ENCODE measurements around the gene ANGPT4.
"Not testable (repeated sequence)": the region's sequence is repeated elsewhere in the genome, so short reads cannot be mapped to it uniquely, and the experiment has no call there.

The ANGPT4 gene

DNA sequence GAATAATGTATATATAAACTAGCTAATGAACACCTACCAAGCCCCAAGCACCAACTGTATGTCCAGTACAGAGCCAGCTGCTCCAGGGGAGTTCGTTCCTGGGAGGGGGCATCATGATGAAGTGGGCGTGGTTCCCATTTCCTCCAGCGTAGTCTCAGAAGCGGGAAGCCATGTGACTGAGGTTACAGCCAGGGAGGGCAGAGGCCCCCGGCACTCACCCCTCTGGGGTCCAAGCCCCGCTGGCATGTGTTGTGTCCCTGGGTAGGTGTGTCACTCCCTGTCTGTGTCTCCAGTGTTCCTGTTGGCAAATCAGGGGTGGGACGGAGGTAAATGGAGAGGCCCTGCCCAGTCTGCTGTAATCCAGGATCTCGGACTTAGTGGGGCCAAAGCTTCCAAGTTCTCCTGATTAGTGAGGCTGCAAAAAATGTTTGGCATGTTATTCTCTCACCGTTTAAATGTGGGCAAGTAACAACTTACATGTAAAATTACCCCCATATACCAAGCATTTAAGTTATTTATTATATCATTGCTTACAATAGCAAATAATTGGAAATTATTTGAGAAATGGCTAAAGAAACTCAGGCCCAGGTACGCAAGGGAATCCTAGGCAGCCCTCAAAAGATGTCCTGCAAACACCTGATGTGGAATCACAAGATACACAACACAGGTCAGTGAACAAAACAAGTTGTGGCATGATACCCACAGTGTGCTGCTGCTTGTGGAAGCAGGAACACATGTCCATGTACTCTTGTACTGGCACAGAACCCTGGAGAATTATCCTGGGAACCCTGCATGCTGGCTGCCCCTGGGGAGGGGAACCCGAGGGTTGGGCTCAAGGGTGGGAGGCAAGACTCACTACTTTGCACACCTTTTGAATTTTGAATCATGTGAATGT is 60.4 kb downstream of the ANGPT4 start:
- no peak overlapping the region for H3K4me3 ChIP-seq (replicated peaks; ENCODE audit: low read depth, low read length)
- H3K27me3 ChIP-seq (replicated peaks; ENCODE audit: control insufficient read depth, insufficient read depth, low read length) = no peaks in the 10 kb centered on the region
- no peaks in the 10 kb centered on the region for H3K36me3 ChIP-seq (ENCODE audit: control insufficient read depth, insufficient read depth, low read length)
- TF ChIP-seq, protein P1, sequence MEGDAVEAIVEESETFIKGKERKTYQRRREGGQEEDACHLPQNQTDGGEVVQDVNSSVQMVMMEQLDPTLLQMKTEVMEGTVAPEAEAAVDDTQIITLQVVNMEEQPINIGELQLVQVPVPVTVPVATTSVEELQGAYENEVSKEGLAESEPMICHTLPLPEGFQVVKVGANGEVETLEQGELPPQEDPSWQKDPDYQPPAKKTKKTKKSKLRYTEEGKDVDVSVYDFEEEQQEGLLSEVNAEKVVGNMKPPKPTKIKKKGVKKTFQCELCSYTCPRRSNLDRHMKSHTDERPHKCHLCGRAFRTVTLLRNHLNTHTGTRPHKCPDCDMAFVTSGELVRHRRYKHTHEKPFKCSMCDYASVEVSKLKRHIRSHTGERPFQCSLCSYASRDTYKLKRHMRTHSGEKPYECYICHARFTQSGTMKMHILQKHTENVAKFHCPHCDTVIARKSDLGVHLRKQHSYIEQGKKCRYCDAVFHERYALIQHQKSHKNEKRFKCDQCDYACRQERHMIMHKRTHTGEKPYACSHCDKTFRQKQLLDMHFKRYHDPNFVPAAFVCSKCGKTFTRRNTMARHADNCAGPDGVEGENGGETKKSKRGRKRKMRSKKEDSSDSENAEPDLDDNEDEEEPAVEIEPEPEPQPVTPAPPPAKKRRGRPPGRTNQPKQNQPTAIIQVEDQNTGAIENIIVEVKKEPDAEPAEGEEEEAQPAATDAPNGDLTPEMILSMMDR (IDR thresholded peaks at IDR 0.05; ENCODE audit: insufficient read depth, low read length, poor library complexity, severe bottlenecking) = no peak
- no peak for DNase-seq (ENCODE audit: extremely low read depth, insufficient read length)

DNA sequence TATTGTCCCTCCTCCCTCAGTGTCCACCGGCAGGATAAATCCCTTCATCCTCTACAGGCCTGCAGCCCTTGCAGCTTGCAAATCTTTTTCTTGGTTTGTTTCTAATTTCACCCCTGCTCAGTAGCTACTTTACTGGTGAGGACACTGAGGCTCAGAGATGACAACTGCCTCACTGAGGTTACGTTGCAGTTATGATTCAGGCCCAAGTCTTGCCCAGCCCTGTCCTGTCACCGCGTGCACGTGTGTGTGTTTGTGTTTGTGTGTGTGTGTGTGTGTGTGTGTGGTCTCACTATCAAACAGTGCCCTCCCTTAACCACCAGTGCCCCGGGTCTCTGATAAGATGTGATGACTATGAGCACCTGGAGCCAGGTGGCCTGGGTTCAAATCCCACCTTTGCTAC is 61.5 kb downstream of the ANGPT4 start:
- H3K36me3 ChIP-seq (ENCODE audit: control insufficient read depth, insufficient read depth, low read length) = no peaks in the 10 kb centered on the region
- H3K4me3 ChIP-seq (replicated peaks; ENCODE audit: low read depth, low read length) = no peak overlapping the region
- H3K27me3 ChIP-seq (replicated peaks; ENCODE audit: control insufficient read depth, insufficient read depth, low read length) = no peaks in the 10 kb centered on the region
- DNase-seq (ENCODE audit: extremely low read depth, insufficient read length) = no peak
- TF ChIP-seq, protein P1 (IDR thresholded peaks at IDR 0.05; ENCODE audit: insufficient read depth, low read length, poor library complexity, severe bottlenecking) = no peak

DNA sequence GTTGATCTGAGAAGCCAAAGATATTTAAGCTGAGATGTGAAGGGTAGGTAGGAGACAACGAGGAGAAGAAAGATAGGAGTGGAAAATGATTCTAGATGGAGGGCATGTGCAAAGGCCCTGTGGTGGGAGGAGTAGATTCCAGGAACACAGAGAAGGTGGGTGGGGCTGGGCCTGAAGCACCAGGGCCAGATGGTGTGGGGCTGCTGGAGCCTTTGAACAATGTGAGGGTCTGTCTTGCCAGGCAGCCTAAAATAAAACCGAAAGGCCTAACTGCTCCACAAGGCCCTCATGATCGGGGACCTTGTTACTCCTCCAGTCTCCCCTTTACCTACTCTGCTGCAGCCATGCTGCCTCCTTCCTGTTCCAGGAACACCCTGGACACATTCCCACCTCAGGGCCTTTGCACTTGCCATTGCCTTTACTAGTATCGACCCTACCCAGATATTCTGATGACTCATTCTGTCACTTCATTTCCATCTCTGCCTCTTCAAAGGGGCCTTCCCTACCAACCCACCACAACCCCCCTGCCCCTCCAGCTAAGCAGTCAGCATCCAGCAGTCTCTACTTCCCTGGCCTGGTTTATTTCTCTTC is 62.6 kb downstream of the ANGPT4 start:
- no peak overlapping the region for H3K4me3 ChIP-seq (replicated peaks; ENCODE audit: low read depth, low read length)
- TF ChIP-seq, protein P1 (IDR thresholded peaks at IDR 0.05; ENCODE audit: insufficient read depth, low read length, poor library complexity, severe bottlenecking) = no peak

DNA sequence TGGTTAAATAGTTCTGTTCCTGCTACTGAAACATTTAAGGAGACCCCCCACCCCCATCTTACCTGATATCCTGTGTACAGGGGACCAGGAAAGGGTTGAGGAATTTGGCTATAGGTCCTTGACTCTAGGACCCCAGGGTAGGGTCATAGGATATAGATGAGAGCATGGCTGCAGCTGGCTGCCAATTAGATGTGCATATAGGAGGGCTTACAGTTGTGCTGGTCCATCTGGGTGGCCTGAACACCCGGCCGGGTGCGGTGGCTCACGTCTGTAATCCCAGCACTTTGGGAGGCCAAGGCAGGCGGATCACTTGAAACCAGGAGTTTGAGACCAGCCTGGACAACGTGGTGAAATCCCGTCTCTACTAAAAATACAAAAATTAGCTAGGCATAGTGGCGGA is 67.4 kb downstream of the ANGPT4 start:
- H3K4me3 ChIP-seq (replicated peaks; ENCODE audit: low read depth, low read length); H3K36me3 ChIP-seq (ENCODE audit: control insufficient read depth, insufficient read depth, low read length); DNase-seq (ENCODE audit: extremely low read depth, insufficient read length); H3K27me3 ChIP-seq (replicated peaks; ENCODE audit: control insufficient read depth, insufficient read depth, low read length): not testable (repeated sequence)

More for the DNA sequence above, 62.6 kb downstream of the ANGPT4 start:
- no peaks in the 10 kb centered on the region for H3K27me3 ChIP-seq (replicated peaks; ENCODE audit: control insufficient read depth, insufficient read depth, low read length)
- no peaks in the 10 kb centered on the region for H3K36me3 ChIP-seq (ENCODE audit: control insufficient read depth, insufficient read depth, low read length)
- DNase-seq (ENCODE audit: extremely low read depth, insufficient read length) = no peak

DNA sequence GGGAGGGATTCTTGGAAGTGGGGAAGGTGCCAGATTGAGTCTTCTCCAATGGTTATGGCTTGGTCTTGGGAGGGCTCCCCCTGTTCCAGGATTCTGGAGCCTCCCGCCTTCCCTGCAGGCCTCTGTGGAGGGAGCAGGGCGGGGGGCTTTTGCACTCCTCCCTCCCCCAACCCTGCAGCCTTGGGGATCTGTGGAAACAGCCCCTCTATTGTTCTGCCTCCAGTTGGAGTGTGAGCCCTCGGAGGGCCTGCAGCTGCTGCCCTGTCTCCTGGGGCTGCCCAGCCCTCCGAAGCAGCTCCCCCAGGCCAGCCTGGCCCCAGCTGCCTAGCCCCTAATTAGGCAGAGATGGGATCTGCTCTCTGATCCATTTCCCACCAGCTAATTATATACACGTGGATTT is 67.9 kb downstream of the ANGPT4 start:
- Histone ChIP-seq H3K36me3 (ENCODE audit: control insufficient read depth, insufficient read depth, low read length) (peaks cover 3% of the 10 kb centered on the region), H3K4me3 (replicated peaks; ENCODE audit: low read depth, low read length) (no peak overlapping the region), H3K27me3 (replicated peaks; ENCODE audit: control insufficient read depth, insufficient read depth, low read length) (no peaks in the 10 kb centered on the region)
- DNase-seq (ENCODE audit: extremely low read depth, insufficient read length) = no peak
- TF ChIP-seq, protein P1 (IDR thresholded peaks at IDR 0.05; ENCODE audit: insufficient read depth, low read length, poor library complexity, severe bottlenecking) = no peak

DNA sequence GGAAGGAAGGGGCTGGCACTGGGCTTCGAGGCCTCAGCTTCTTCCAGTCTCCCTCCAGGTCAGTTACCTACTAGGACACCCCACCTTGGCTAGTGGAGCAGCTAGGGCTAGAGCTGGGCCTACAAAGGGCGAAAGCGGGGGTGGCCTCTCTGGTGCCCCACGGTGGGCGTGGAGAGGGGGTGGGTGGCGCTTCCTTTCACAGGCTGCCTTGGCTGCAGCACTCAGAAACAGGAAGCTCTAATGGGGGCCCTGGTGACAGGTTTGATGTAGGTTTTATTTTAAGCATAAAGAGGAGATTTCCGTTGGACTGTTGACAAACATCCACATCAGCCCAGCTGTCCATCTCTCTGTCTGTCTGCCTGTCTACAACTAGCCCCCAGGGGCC is 69.2 kb downstream of the ANGPT4 start:
- TF ChIP-seq, protein P1 (IDR thresholded peaks at IDR 0.05; ENCODE audit: insufficient read depth, low read length, poor library complexity, severe bottlenecking) = no peak

More for the DNA sequence above, 69.2 kb downstream of the ANGPT4 start:
- Histone ChIP-seq H3K36me3 (ENCODE audit: control insufficient read depth, insufficient read depth, low read length) (peaks cover 3% of the 10 kb centered on the region), H3K27me3 (replicated peaks; ENCODE audit: control insufficient read depth, insufficient read depth, low read length) (no peaks in the 10 kb centered on the region), H3K4me3 (replicated peaks; ENCODE audit: low read depth, low read length) (no peak overlapping the region)
- DNase-seq (ENCODE audit: extremely low read depth, insufficient read length) = peak; percentile 77
